LNCaP clone FGC (cell line): ENCODE measurements around the gene AIFM1.

Source experiments
- DNase-seq: peaks from one replicate; pipeline ENCODE4 v3.0.0-alpha.2; 2011; ENCODE audit warnings: low read depth
- H3K4me3 ChIP-seq: 2 replicates; pipeline ENCODE4 v1.5.1; 2011; ENCODE audit warnings: mild to moderate bottlenecking, low read depth, low read length, control low read depth
- CTCF ChIP-seq: IDR thresholded peaks from 2 replicates; pipeline ENCODE4 v1.5.1; 2012; ENCODE audit warnings: mild to moderate bottlenecking; ENCODE audit not compliant: control insufficient read depth, insufficient read depth; ENCODE audit errors: extremely low read depth

The AIFM1 gene

DNA sequence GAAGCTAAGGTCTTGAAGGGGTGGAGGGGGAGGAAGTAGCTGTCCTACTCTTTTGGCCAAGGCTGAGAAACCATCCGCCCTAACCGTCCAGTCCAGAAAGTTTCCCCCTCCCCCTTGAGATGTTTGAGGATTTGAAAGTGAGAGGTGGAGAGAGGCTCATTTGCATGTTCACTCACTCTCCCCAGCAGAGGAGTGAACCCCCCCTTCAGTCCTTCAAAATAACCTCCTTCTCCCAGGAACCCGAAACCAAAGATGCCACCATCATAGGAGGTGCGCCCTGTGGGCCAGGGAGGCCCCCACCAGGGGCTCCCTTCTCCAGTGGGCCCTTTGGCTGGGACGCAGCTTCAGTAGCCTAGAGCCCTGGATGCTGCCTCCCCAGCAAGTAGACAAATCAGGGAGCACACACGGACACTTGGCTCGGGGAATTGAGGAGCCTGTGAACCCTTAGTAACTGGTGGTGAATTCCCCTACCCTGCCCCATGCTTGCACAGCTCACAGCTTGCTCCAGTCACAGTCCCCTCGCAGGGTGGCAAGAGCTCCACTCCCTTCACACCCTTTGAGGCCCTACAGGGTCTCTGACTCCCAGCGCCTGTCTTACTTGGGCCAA lies 80.9 kb downstream of the AIFM1 start:
- H3K4me3 ChIP-seq, result no peak overlapping the region
- DNase-seq, result no peak
- no peak for TF ChIP-seq CTCF

DNA sequence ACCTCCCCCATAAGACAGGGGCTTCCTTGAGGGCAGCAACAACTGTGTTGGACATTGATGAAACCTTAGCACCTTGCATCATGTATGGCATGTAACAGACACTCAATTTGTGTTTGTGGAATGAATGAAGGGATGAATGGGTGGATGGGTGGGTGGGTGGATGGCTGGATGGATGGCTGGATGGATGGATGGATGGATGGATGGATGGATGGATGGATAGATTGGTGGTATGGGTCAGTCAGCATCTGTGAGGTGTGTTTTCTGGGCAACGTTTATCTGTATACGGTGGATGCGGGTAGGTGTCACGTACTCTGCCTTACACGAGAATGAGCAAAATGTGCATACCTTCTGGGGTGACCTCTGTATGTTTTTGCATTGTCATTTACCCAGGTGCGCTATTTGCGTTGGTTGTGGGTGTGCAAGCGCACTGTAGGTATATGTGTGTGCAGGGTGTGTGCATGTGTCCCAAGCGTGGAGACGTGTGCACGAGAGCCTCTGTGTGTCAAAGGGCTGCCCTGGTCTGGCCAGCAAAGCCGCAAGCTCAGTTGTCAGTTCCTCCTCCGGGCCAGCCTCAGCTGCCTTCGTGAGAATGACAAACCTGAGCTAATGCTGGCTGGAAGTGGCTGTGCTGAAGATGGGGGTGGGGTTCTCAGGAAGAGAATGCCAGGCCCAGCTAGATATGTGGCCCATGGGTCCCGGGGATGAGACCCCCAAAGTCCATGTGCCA lies 81.8 kb downstream of the AIFM1 start:
- DNase-seq, result no peak
- no peak overlapping the region for H3K4me3 ChIP-seq

GRCh38 chrX:130083107-130083490 lies 82.5 kb downstream of the AIFM1 start:
- no peak overlapping the region for H3K4me3 ChIP-seq
- TF ChIP-seq CTCF, result no peak

More for the DNA sequence above, 81.8 kb downstream of the AIFM1 start:
- no peak for TF ChIP-seq CTCF

GRCh38 chrX:130082244-130083106 lies 83.2 kb downstream of the AIFM1 start:
- H3K4me3 ChIP-seq, result no peak overlapping the region
- no peak for DNase-seq
- no peak for TF ChIP-seq CTCF

More at GRCh38 chrX:130083107-130083490, 82.5 kb downstream of the AIFM1 start:
- no peak for DNase-seq

GRCh38 chrX:130081421-130082045 lies 84.1 kb downstream of the AIFM1 start:
- H3K4me3 ChIP-seq, result no peak overlapping the region
- TF ChIP-seq CTCF, result no peak
- no peak for DNase-seq

GRCh38 chrX:130080791-130081367 lies 84.8 kb downstream of the AIFM1 start:
- TF ChIP-seq CTCF, result no peak
- H3K4me3 ChIP-seq, result no peak overlapping the region
- no peak for DNase-seq
